NCI-H1092 treated with DMSO at 0.1 percent for 48 hours (cell line): ENCODE data around the gene CCDC28A.

Source experiments
- DNase-seq: peaks from one replicate; lab custom pipeline; 2025; lab: John Stamatoyannopoulos, UW

CCDC28A gene

DNA sequence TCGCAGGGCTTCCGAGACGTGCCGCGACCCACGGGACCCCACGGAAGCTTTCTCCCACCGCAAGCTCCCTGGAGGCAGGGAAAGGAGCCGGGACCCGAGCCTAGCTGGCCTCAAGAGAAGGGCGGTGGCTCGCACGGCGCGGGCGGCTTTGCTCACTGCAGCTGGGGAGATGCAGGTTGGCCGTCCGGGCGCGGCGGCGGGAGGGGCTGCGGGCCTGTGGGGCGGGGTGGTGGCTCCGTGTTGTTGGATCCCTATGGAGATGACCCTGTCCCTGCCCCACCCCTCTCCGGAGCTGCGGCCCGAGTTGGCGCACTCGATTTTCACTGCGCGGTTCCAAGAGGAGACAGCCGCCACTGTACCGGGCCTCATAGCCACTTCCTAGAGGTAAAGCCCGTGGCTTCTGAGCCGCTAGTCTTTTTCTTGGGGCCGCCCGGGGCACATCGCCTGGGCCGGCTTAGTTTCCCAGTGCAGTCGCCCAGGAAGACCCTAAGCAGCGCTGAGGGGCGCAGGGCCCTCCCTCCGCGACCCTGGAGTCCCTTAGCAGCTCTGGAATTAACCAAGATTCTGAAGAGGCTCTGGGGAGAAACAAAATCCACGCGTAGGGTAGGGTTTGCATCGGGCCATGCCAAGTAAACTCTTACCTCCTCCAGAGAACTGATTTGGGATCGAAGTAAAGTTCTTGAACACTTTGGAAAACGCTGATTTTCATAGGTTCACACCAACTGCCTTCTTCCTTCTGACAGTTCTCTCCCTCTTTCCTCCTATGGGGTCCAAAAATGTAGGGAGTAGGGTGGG, 22.4 kb downstream of the CCDC28A start, which contains the start of gene ECT2L:
ECT2L (plus strand) TSS at position 279 of the 795 bp plus-strand sequence. CDS start 17,188 bp downstream, outside the sequence.
- no peak for DNase-seq

DNA sequence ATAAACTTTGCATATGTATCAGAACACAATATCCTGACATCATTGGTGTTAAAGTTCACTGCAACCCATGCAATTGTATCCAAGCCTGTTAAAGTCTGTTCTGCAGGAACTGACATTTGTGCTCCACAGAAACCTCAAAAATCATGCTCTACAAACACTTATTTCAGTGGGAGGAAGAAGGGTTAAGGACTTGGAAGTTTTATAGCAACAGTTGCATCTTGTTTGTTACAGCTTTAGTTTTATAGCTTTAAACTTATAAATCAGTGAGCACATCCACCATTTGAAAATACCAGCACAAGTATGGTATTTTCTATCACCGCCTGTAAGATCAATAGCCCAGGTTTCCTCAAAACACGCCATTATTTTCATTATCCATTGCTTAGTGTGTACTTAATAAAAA, 23.2 kb downstream of the CCDC28A start:
- DNase-seq, result no peak

DNA sequence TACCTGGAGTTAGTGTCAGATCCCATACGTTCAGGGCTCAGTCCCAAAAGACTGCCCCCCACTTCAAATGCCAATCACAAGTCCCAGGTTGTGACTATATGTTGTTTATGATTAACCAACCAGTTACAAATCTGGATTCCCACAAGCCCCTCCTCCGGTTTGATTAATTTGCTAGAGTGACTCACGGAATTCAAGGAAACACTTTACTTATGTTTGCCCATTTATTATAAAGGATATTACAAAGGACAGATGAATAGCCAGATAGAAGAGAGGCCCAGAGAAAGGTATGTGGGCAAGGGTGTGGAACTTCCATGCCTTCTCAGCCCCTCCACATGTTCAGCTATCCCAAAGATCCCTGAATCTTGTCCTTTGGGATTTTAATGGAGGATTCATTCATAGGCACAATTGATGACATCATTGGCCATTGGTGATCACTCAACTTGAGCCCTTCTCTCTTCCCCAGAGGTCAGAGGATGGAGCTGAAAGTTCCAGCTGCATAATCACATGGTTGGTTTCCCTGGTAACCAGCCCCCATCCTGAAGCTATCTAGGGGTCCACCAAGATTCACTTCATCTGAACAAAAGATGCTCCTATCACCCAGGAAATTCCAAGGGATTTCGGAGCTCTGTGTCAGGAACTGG, 24.4 kb downstream of the CCDC28A start:
- no peak for DNase-seq

DNA sequence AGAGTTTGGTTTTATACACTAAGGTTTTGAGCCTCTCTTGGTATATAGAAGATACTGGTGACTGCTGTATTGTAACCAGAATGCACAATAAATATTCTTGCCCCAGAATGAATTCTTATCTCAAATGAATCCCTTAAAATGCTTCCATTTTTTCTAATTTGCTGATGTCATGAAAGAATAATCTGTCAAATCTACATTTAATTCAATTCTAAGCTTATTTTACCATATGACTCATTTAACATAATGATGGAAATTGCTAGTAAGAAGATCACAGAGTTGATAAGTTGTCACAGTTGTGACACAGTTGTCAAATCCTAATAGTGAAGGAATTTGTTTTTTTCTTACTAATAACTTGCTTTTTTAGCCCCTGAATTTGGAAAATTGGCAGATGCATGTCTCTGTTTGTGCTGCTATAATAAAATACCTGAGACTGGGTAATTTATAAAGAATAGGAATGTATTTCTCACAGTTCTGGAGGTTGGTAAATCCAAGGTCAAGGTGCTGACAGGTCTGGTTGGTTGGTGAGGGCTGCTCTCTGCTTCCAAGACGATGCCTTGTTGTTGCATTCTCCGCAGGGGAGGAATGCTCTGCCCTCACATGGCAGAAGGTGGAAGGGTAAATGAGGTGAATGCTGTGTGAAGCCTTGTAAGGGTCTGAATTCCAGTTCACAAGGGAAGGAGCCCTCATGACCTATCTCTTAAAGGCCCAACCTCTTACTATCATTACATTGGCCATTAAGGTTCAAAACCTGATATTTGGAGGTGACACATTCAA, 27.0 kb downstream of the CCDC28A start:
- DNase-seq, result no peak

DNA sequence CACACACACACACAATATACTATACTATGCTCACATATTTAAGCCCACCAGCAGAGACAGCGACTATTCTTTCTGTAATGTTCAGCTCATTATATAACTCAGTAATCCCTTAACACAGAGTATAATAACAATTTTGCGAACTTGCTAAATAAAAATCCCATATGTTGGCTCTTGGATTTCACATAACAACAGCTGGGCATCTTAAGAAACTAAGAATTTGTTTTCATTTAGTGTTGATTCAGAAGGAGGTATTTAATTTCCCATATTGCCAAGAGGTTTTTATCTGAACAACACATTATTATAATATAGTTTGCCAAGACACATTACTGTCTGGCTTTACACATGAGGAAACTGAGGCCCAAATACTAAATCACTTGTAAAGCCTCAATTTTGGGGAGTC, 29.8 kb downstream of the CCDC28A start:
- DNase-seq, result no peak

DNA sequence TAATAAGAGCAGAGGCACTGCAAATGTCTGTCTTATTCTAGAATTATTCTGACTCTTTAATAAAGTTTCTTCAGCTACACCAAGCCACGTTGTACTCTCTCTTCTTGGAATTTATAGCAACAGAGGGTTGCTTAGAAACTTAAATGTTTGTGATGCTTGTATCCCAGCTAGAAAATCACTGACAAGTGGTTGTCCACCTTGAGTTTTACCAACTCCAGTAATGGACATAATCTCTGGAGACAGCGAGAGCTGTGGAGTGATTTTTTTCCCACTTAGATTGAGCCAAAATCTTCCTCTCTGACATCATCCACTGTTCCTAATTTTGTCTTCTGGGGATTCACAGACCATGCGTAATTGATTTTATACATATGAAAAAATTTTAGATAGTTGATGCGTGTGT, 30.3 kb downstream of the CCDC28A start:
- DNase-seq, result no peak

DNA sequence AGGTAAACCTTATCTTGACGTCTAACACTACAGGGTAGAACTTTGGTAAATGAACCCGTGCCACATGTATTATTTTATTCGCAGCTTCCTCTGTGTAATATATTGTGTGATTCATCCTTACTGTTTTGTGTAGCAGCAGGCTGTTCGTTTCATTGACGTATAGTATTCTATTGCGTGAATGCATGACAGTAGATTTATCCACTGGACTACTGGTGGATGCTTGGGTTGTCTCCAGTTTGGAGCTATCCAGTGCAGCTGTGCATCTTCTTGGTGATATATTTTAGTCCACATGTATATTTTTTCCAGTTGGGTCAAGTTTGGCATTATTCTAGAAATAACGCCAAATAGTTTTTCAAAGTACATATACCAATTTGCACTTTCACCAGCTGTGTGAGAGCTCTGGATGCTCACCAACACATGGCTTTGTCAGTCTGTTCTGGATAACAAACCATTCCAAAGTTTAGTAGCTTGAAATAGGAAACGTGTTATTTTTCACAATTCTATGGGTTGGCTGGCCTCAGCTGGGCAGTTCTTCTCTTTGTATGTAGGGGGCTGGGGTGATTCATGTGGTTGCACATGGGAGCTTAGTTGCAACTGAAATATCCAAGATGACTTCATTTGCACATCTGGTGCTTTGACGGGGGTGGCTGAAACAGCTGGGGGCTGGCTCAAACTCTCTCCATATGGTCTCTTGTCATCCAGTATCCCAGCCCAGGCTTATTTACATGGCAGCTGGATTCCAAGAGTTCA, 31.6 kb downstream of the CCDC28A start:
- DNase-seq, result no peak

DNA sequence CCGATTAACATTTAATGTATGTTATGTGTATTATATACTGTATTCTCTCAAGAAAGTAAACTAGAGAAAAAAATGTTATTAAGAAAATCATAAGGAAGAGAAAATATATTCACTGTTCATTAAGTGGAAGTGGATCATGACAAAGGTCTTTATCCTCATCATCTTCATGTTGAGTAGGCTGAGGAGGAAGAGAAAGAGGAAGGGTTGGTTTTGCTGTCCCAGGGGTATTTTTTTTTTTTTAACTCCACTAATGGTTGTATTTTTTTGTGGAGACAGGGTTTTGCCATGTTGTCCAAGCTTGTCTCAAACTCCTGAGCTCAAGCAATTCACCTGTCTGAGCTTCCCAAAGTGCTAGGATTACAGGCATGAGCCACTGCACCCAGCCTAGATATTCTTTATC, 33.3 kb downstream of the CCDC28A start:
- DNase-seq, result no peak

DNA sequence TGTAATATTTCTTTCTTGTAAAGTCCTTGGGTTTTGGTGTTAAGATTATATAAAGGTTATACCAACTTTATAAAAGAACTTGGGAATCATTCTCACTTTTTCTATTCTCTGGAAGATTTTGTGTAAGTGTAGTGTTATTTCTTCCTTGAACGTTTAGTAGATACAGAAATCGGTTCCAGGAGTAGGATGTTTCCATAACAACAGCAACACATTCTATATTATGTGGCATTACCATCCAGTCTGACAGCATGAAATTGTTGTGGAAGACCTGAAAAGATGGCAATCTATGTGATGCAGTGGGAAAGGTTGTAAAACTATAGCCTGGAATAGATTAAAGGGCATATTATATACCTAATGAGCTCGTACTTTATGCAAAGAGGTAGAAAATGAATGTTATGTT, 36.1 kb downstream of the CCDC28A start:
- DNase-seq, result no peak

DNA sequence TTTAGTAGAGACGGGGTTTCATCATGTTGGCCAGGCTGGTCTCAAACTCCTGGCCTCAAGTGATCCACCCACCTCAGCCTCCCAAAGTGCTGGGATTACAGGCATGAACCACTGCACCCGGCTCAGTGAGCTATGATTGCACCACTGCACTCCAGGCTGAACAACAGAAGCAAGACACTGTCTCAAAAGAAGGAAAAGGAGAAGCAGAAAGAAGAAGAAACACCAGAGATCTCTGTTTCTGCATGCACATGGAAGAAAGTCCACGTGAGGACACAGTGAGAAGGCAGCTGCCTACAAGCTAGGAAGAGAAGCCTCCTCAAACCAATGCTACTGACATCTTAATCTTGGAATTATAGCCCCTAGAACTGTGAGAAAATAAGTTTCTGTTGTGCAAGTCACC, 38.3 kb downstream of the CCDC28A start:
- no peak for DNase-seq

DNA sequence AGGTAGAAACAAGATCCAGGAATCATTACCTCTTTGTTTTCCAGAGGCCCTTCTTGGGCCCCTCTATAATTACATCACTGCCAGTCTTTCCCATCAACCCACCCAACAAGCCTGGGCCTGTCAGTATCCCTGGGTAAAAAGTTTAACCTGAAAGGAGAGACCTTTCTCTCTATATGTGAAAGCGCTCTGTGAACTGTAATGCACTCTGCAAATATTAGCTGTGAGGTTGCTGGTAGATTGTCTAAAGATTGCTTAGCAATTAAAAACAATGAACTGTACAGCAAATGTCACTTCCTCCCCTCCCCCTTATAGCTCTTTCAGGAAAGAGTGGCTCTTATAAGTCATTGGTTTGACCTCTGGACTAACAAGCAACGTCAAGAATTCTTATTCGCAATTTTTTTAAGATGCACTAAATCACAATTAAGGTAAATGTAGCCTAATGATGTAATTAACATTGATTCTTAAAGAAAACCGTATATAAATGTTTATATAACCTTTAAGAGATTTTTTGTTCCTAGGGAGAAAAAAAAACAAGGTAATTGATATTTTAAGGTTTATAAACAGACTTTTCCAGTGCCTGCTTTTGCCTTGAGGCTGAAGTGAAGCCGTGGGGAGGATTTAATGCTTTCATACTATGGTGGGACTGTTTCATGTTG, 40.7 kb downstream of the CCDC28A start:
- no peak for DNase-seq

DNA sequence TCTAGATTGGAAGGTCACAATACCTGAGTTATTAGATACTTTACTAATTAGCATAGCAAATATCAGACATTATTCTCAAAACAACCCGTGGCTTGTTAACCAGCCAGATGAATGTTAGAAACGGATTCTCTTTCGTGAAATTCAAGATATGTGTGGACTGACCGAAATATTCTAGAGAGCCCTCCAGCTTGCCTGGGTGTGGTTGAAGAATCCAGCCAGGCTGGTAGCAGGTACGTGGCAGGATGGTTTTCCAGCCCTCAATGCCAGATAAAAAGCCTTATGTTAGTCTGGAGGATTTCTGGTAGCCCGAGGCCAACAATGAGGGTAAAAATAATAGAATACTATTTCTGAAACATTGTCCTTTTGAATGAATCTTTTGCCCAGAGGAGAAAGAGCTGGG, 41.7 kb downstream of the CCDC28A start:
- no peak for DNase-seq

DNA sequence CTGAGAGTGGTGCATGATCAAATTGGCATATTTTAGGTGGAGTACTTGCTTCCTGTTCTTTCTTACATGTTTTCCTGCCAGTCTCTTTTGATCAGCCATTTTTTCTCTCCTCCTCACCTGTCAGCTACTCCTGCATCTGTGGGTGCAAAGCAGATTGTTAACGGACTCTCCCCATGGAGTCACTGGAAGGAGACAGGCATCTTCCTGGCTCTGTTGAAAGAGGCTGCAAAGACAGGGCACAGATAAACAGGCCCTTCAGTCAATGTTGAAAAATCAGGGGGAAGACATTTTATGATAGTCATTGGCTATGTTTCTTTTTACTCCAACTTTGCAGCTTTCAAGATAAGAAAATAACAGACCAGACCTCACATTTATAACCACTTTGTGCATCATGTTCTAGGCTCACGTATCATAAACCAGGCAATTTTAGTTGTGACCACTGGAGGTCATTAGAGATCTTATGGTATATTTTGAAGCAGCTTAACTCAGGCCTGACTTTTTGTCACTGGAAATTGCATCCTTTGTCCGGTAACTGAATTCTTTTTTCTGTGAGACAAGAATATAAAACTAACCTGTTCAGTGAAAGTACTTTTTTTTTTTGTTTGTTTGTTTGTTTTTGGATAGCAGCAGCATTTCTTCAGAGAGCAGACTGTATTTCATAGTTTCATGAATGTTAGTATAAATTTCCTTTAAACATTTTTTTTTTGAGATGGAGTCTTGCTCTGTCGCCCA, 42.4 kb downstream of the CCDC28A start:
- peak; percentile 68 for DNase-seq

DNA sequence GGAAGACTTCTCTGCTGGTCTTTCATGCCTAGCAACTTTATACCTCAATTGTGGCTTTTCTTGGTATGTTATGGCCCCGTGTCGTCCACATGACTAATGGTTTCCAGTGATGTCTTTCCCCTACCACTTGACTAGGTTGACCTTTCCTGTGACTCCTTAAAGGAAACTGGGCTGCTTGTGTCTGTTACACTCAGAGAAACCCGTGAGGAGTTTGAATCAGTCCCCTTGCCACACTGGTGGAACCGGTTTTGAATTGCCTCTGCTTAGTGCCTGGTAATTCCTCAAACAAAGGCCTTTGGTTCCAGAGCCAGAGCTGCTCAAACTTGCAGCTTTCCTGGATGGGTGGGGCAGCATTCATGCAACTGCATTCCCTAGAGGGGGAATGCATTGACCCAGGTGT, 44.2 kb downstream of the CCDC28A start:
- DNase-seq, result no peak

DNA sequence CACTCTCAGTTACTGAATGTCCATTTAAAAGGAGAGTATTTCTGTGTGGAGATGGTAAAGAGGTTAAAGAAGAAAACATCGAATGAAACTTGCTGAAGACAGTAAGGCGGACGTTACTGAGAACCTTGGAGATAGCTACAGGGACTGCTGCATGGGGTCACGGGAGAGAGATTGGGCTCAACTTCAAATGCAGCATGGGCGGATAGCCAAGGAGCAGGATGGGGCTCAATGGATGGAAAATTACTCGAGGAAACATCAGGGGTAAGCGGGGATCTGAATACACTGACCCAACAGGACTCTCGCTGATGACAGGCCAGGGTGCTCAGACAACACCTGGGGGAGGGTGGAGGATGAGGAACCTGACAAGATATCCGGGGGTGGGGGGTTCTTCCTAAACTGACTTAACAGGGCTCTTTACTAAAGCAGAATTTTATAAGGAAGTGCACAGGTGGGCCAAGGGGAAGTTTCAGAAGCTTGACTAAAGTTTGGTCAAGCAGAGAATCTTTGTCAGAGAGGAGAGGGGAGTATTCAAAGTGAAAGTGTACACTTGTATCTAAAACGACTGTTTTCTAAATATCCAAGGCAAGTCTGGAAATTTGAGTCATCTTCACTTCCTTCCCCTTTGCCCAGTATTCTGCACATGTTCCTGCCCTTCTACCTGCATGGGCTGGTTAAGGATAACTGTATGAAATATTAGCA, 45.1 kb downstream of the CCDC28A start:
- DNase-seq, result no peak

DNA sequence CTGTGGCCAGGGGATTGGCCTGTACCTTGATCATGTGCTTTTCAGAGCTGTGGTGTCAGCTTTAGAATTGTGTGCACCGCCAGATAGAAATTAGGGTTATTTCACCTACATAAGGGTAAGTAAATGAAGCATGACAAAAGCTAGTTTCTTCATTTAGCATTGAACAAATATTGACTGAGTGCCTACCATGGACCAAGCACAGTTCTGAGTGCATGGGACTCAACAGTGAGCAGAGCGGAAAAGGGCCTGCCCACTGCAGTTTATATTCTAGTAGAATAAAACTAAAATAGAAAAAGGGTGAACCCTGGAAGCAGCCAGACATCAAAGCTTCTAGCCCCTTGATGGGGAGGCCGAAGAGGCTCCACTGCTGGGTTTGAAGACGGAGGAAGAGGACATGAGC, 48.0 kb downstream of the CCDC28A start:
- no peak for DNase-seq

DNA sequence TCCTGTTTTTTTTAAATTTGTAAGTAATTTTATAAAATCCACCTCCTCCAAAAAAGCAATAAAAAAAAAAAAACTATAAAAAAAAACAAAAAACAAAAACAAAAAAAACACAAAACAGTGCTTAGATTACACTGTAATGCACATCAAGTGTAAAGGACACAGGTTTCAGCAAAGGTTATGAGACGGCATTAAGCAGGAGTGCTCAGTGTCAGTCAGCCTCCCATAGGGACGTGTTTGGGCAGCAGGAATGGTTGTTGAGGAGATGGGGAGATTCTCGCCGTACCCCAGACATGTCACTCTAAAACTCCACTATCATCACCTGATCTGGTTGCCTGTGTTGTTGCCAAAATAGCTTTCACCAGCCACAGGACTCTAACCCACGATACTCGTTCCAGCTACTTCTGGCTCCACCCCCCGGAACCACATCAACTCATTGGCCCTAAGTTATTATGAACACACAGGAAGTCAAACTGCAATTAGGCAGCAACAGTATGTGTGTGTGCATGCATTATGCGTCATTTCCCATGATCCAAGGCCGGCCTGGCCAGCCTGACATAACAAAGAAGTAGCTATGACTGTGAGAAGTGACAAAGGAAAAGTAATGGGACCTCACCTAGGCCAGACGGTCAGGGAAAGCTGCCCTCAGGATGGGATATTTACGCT, 51.0 kb downstream of the CCDC28A start:
- no peak for DNase-seq

DNA sequence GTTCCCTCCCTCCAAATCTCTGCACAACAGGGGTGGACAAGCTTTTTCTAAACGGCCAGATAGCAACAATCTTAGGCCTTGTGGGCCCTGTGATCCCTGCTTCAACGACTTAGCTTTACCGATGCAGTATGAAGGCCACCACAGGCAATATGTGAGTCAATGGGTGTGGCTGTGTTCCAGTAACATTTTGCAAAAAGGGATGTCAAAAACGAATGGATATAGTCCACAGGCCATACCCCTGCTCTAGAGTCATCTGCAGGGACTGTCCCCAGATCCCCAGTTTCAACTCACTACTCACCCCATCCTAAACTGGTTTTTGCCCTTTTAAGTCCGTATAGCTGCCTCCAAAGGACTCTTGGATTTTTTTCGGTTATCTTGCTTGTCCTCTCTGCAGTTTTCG, 56.7 kb downstream of the CCDC28A start:
- DNase-seq, result no peak

DNA sequence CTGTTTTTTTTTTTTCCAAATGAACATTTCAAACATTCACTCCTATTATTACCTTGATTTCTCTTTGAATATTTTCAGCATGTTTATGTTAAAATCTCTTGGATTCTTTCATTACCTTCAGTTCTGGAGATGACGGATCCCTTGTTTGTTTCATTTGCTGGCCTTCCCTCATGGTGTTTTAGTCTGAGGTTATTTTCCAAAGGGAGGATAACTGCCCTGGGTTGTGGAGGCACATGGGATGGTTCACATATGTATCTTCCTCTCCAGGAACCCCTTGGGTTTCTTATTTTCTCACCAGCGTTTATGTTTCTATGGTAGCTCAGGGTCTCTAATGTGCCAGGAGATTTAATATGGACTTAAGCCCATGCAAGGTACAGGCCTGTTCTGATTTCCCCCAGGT, 58.6 kb downstream of the CCDC28A start:
- no peak for DNase-seq
